ENCODE measurements around the gene UNC5C.

The UNC5C gene

DNA sequence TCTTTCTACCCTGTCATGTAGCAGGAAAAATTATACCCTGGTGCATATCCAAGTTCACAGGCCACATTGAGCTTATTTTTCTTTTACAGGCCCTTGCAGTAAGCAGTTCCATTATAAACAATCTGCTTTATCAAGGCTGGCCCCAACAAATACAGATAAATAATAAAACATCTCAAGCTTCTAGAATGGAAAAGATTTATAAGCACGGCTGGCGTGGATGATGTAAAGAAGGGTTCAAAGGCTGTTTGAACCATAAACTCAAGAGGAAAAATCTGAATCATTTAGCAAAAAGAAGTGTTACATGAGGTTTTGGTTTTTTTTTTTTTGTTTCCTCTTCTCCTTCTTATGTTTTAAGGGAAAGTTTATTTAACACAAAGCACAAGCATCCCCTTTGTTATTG, 109.7 kb downstream of the UNC5C start:
- no peaks in the 10 kb centered on the region for H3K27me3 Mint-ChIP-seq
- no peaks in the 10 kb centered on the region for H3K9me3 Mint-ChIP-seq
- no peak overlapping the region for H3K4me3 Mint-ChIP-seq
- CTCF ChIA-PET: no interaction called here
- no peaks in the 10 kb centered on the region for H3K36me3 Mint-ChIP-seq
- no peaks in the 10 kb centered on the region for H3K4me1 Mint-ChIP-seq
- H3K27ac Mint-ChIP-seq: no peak overlapping the region
- DNase-seq: no peak

DNA sequence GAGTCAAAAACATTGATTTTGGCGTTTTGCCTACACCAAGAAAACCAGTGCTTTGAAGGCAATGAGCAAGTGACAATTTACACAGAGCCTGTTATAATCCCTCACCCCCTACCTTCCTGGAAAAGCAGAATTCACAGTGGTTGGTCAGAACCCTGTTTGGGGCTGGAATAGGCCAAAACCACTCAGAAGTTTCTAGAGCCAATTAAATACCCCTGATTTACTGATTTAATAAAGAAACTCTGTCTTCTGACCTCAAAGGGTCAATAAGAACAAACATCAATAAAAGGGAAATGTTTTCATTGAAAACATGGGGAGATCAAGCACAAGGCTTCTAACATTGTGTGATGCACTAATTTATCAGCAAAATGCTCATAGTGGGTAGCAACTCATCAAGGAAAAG, 116.3 kb downstream of the UNC5C start:
- Mint-ChIP-seq H3K27me3 (no peaks in the 10 kb centered on the region), H3K4me1 (no peaks in the 10 kb centered on the region), H3K9me3 (no peaks in the 10 kb centered on the region), H3K36me3 (no peaks in the 10 kb centered on the region), H3K27ac (no peak overlapping the region), H3K4me3 (no peak overlapping the region)
- no peak for DNase-seq
- CTCF ChIA-PET: no interaction called here

DNA sequence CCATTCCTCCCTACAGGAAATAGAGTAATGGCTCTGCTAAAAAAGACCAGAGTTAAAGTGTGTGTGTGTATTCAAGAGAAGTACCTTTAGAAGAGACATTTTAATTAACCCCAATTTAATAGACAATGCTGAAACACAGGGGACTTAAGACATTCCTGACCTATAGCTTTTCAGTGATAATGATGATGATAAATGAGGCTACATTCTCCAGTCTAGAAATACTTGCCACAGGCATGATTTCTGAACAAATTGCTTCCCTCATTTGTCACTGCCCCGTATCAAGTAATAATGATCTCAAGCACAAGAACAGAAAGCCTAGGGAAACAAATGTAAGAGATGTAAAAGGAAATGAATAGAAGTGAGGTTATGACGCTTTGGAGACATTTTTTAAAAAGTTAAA, 117.1 kb downstream of the UNC5C start:
- Mint-ChIP-seq H3K27ac (no peak overlapping the region), H3K4me1 (peaks cover 2% of the 10 kb centered on the region)
- CTCF ChIA-PET: no interaction called here

GRCh38 chr4:95429416-95429815, 119.4 kb downstream of the UNC5C start:
- no peaks in the 10 kb centered on the region for H3K36me3 Mint-ChIP-seq
- CTCF ChIA-PET: no interaction called here
- H3K27me3 Mint-ChIP-seq: no peaks in the 10 kb centered on the region
- no peaks in the 10 kb centered on the region for H3K9me3 Mint-ChIP-seq
- no peak for DNase-seq
- H3K4me3 Mint-ChIP-seq: no peak overlapping the region
- peaks cover 4% of the 10 kb centered on the region for H3K4me1 Mint-ChIP-seq
- no peak overlapping the region for H3K27ac Mint-ChIP-seq

More for the DNA sequence above, 117.1 kb downstream of the UNC5C start:
- H3K9me3 Mint-ChIP-seq: no peaks in the 10 kb centered on the region
- DNase-seq: no peak
- no peak overlapping the region for H3K4me3 Mint-ChIP-seq
- H3K27me3 Mint-ChIP-seq: no peaks in the 10 kb centered on the region
- H3K36me3 Mint-ChIP-seq: no peaks in the 10 kb centered on the region

- CTCF ChIA-PET: no interaction called here
- no peaks in the 10 kb centered on the region for H3K9me3 Mint-ChIP-seq
- no peak overlapping the region for H3K4me3 Mint-ChIP-seq
- no peaks in the 10 kb centered on the region for H3K27me3 Mint-ChIP-seq
- H3K27ac Mint-ChIP-seq: no peak overlapping the region
- DNase-seq: no peak
- H3K4me1 Mint-ChIP-seq: peaks cover 4% of the 10 kb centered on the region
- H3K36me3 Mint-ChIP-seq: no peaks in the 10 kb centered on the region
Measured at GRCh38 chr4:95428291-95429070, 120.3 kb downstream of the UNC5C start.

GRCh38 chr4:95426455-95426854, 122.3 kb downstream of the UNC5C start:
- no peak overlapping the region for H3K4me3 Mint-ChIP-seq
- H3K4me1 Mint-ChIP-seq: peaks cover 4% of the 10 kb centered on the region
- no peaks in the 10 kb centered on the region for H3K36me3 Mint-ChIP-seq
- no peaks in the 10 kb centered on the region for H3K27me3 Mint-ChIP-seq
- H3K27ac Mint-ChIP-seq: no peak overlapping the region
- DNase-seq: no peak
- no peaks in the 10 kb centered on the region for H3K9me3 Mint-ChIP-seq
- CTCF ChIA-PET: no interaction called here

GRCh38 chr4:95422436-95422835, 126.3 kb downstream of the UNC5C start:
- H3K27me3 Mint-ChIP-seq: no peaks in the 10 kb centered on the region
- H3K27ac Mint-ChIP-seq: no peak overlapping the region
- H3K36me3 Mint-ChIP-seq: no peaks in the 10 kb centered on the region
- H3K4me1 Mint-ChIP-seq: peaks cover 4% of the 10 kb centered on the region
- CTCF ChIA-PET: no interaction called here
- H3K4me3 Mint-ChIP-seq: no peak overlapping the region
- no peaks in the 10 kb centered on the region for H3K9me3 Mint-ChIP-seq
- no peak for DNase-seq

DNA sequence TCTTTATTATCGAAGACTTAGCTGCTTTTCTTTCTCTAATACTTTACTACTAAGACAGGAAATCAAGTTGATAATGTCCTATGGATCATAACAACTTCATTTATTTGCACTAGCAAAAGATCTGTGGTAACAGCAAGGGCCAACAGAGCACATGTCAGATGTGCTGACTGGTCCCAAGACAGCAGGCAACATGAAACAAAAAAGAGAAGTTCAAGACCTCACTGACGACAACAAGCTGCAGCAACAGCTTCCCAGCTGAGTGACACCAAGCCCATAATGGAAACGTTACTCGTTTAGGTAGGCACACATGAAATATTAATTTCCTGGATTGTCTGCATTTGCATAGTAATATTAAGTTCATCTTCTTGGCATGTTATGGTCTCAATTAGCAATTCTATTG, 126.9 kb downstream of the UNC5C start:
- Mint-ChIP-seq H3K27me3 (no peaks in the 10 kb centered on the region), H3K27ac (no peak overlapping the region), H3K9me3 (no peaks in the 10 kb centered on the region), H3K36me3 (no peaks in the 10 kb centered on the region), H3K4me1 (peaks cover 4% of the 10 kb centered on the region), H3K4me3 (no peak overlapping the region)
- DNase-seq: no peak
- CTCF ChIA-PET: no interaction called here

DNA sequence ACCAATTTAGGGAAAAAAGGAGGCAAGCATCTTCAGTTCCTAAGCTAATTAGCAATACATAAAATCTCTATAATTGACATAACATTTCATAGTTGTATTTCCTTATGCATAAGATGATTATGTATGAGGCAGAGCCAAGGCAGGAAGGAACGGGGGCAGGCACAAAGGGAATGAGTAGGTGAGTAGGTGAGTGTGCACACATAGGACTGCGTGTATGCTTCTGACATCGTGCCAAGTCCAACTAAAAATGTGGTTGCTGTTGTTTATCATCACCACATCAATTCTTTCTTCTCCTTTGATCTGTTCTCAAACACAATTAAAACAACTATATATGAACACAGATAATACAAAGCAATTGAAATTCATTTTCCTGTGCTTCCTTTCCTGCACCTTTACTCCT, 131.2 kb downstream of the UNC5C start:
- Mint-ChIP-seq H3K27me3 (no peaks in the 10 kb centered on the region), H3K27ac (no peak overlapping the region), H3K4me3 (no peak overlapping the region), H3K36me3 (no peaks in the 10 kb centered on the region), H3K9me3 (no peaks in the 10 kb centered on the region), H3K4me1 (no peaks in the 10 kb centered on the region)
- DNase-seq: no peak
- CTCF ChIA-PET: no interaction called here

DNA sequence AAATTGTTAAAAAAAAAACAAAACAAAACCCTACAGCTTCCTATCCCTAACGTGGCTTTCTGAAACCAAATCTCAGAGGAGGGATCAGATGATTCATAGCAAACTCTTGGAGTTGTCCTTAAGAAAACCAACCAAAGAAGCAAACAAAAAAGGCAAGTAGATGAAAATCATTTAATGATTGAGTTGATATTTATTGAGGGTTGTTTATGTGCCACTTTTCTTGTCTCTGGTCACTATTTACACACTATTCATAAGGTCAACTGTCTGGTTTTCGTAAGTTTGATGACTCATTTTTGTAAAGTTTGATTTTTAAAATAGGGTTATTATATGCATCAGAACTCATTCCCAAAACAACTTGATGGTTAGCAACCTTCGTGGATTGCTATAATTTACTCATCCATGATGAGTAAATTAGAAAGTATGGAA, 133.4 kb downstream of the UNC5C start:
- CTCF ChIA-PET: no interaction called here

GRCh38 chr4:95411371-95412088, 137.2 kb downstream of the UNC5C start:
- CTCF ChIA-PET: no interaction called here
- Mint-ChIP-seq H3K36me3 (no peaks in the 10 kb centered on the region), H3K4me3 (no peak overlapping the region), H3K9me3 (no peaks in the 10 kb centered on the region), H3K4me1 (no peaks in the 10 kb centered on the region), H3K27ac (no peak overlapping the region), H3K27me3 (peaks cover 9% of the 10 kb centered on the region)
- DNase-seq: no peak

More for the DNA sequence above, 133.4 kb downstream of the UNC5C start:
- Mint-ChIP-seq H3K27me3 (peaks cover 3% of the 10 kb centered on the region), H3K36me3 (no peaks in the 10 kb centered on the region), H3K27ac (no peak overlapping the region), H3K4me3 (no peak overlapping the region), H3K4me1 (no peaks in the 10 kb centered on the region), H3K9me3 (no peaks in the 10 kb centered on the region)
- no peak for DNase-seq

- CTCF ChIA-PET: no interaction called here
- no peak for DNase-seq
- Mint-ChIP-seq H3K4me1 (no peaks in the 10 kb centered on the region), H3K9me3 (no peaks in the 10 kb centered on the region), H3K27me3 (peaks cover 9% of the 10 kb centered on the region), H3K4me3 (no peak overlapping the region), H3K36me3 (no peaks in the 10 kb centered on the region), H3K27ac (no peak overlapping the region)
Measured at GRCh38 chr4:95410387-95410977, 138.3 kb downstream of the UNC5C start.

GRCh38 chr4:95409750-95410149, 139.0 kb downstream of the UNC5C start:
- Mint-ChIP-seq H3K4me1 (no peaks in the 10 kb centered on the region), H3K9me3 (no peaks in the 10 kb centered on the region), H3K27me3 (peaks cover 9% of the 10 kb centered on the region), H3K36me3 (no peaks in the 10 kb centered on the region), H3K27ac (no peak overlapping the region), H3K4me3 (no peak overlapping the region)
- CTCF ChIA-PET: no interaction called here
- DNase-seq: no peak

DNA sequence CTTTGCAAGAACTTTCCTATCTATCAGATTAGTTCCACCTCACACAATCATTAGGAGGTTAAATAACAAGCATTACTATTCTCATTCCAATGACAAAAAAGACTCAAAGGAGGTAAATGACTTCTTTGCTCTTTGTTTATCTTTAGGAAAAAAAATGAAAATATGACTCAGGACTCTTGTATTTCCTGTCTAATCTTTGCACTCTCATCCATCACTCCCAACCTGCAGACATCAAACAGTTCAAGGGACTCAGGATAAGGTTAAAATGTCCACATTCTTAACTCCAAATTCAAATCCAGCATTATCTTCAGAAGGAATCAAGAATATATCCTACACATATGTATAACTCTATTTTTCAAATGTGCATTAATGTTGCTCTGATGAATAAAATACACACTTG, 139.6 kb downstream of the UNC5C start:
- no peaks in the 10 kb centered on the region for H3K36me3 Mint-ChIP-seq
- DNase-seq: no peak
- CTCF ChIA-PET: no interaction called here
- H3K27ac Mint-ChIP-seq: no peak overlapping the region
- no peak overlapping the region for H3K4me3 Mint-ChIP-seq
- no peaks in the 10 kb centered on the region for H3K9me3 Mint-ChIP-seq
- peaks cover 9% of the 10 kb centered on the region for H3K27me3 Mint-ChIP-seq
- H3K4me1 Mint-ChIP-seq: no peaks in the 10 kb centered on the region

DNA sequence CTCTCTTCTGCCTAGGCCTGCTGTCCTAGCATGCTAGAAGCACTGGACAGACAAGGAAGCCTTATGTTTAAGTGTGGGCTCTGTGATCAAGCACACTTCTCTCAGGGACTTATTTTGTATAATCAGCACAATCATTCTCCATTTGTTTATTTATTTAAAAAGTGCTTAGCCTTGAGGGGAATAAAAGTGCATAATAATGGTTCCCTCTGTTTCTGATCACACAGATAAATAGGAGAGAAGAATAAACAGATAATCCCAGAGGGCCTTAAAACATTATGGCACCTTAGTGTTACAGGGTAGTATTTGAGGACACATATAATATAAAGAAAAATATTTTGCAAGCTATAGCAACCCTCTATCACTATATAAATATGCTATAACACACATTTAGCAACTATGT, 146.5 kb downstream of the UNC5C start:
- Mint-ChIP-seq H3K27ac (no peak overlapping the region), H3K9me3 (no peaks in the 10 kb centered on the region), H3K4me1 (no peaks in the 10 kb centered on the region), H3K36me3 (no peaks in the 10 kb centered on the region), H3K4me3 (no peak overlapping the region), H3K27me3 (peaks cover 3% of the 10 kb centered on the region)
- no peak for DNase-seq
- CTCF ChIA-PET: no interaction called here
